DOHH2 (cell line): ENCODE measurements around the gene FBXO30.

Source experiments
- CTCF ChIP-seq: fragments of 200-600 bp; sonication (generic); IDR thresholded peaks from one replicate; pipeline ENCODE4 v1.5.1; 2014; ENCODE audit warnings: antibody characterized with exemption, mild to moderate bottlenecking, low read depth, low read length; ENCODE audit not compliant: poor library complexity, severe bottlenecking
- EZH2phosphoT487 ChIP-seq: fragments of 200-600 bp; sonication (generic); IDR thresholded peaks from 2 replicates; pipeline ENCODE4 v1.6.1; 2017; ENCODE audit warnings: borderline replicate concordance, mild to moderate bottlenecking, antibody characterized with exemption, low read length, moderate library complexity, mixed read lengths

- TF ChIP-seq CTCF (no peak), EZH2phosphoT487 (no peak)
Observed at GRCh38 chr6:145819994-145820393, 5.4 kb upstream of the FBXO30 start.
